Measurements from ENCODE around the gene PTPN3. TPM values are rescaled to one million over a fixed set of nuclear protein-coding genes. Genes with fewer than 3 reads are reported as not detected.
A peak's percentile ranks its signal among the peaks of the same experiment; 100 is the strongest.

Gene PTPN3
- total and polyA plus RNA-seq, 2 donors (not counting 1 experiment from before 2014, with no cell fraction given) = 1.4 to 2.3 TPM

GRCh38 chr9:109452761-109453160 is 45.3 kb downstream of the PTPN3 start:
- Histone ChIP-seq H3K4me3 (replicated peaks in 1 of 4; ENCODE audit: control extremely low read depth in 1 of 4, insufficient read depth in 1 of 4, low read depth in 3 of 4, low read length in 4 of 4) (no peak overlapping the region), H4K20me1 (ENCODE audit: control insufficient read depth, extremely low read depth, insufficient read depth, low read length) (no peaks in the 10 kb centered on the region), H3K4me1 (ENCODE audit: control insufficient read depth, extremely low read depth, insufficient read depth, low read length) (peaks cover 3% of the 10 kb centered on the region), H3K79me2 (ENCODE audit: control insufficient read depth, insufficient read depth, low read length) (no peaks in the 10 kb centered on the region), H3K9ac (ENCODE audit: insufficient read depth, low read length) (no peak overlapping the region), H3K9me3 (ENCODE audit: control insufficient read depth, insufficient read depth, low read depth, low read length) (no peaks in the 10 kb centered on the region), H3K27ac (ENCODE audit: insufficient read depth, low read length) (no peak overlapping the region), H2AFZ (ENCODE audit: low read length) (no peak overlapping the region), H3K4me2 (ENCODE audit: extremely low read depth, insufficient read depth, low read length) (no peak overlapping the region), H3K27me3 (ENCODE audit: control insufficient read depth, insufficient read depth, low read length) (no peaks in the 10 kb centered on the region), H3K36me3 (ENCODE audit: control insufficient read depth, insufficient read depth, low read length) (no peaks in the 10 kb centered on the region)
- peak; percentile 30 to 71 for DNase-seq (ENCODE audit: low read depth in 2 of 2)
- TF ChIP-seq EZH2 (IDR thresholded peaks at IDR 0.05; ENCODE audit: low read length, missing control alignments) (no peak), CTCF (conservative IDR thresholded peaks at IDR 0.05 in 1 of 2, IDR thresholded peaks at IDR 0.05 in 1 of 2; ENCODE audit: low read depth in 1 of 2, low read length in 2 of 2) (no peak)

- Histone ChIP-seq H3K79me2 (ENCODE audit: control insufficient read depth, insufficient read depth, low read length) (no peaks in the 10 kb centered on the region), H3K4me3 (replicated peaks in 1 of 4; ENCODE audit: control extremely low read depth in 1 of 4, insufficient read depth in 1 of 4, low read depth in 3 of 4, low read length in 4 of 4) (no peak overlapping the region), H2AFZ (ENCODE audit: low read length) (no peak overlapping the region), H4K20me1 (ENCODE audit: control insufficient read depth, extremely low read depth, insufficient read depth, low read length) (no peaks in the 10 kb centered on the region), H3K9me3 (ENCODE audit: control insufficient read depth, insufficient read depth, low read depth, low read length) (no peaks in the 10 kb centered on the region), H3K27me3 (ENCODE audit: control insufficient read depth, insufficient read depth, low read length) (no peaks in the 10 kb centered on the region), H3K4me2 (ENCODE audit: extremely low read depth, insufficient read depth, low read length) (no peak overlapping the region), H3K4me1 (ENCODE audit: control insufficient read depth, extremely low read depth, insufficient read depth, low read length) (peaks cover 3% of the 10 kb centered on the region), H3K9ac (ENCODE audit: insufficient read depth, low read length) (no peak overlapping the region), H3K36me3 (ENCODE audit: control insufficient read depth, insufficient read depth, low read length) (no peaks in the 10 kb centered on the region), H3K27ac (ENCODE audit: insufficient read depth, low read length) (no peak overlapping the region)
- no peak for DNase-seq (ENCODE audit: low read depth in 2 of 2)
- no peak for TF ChIP-seq EZH2 (IDR thresholded peaks at IDR 0.05; ENCODE audit: low read length, missing control alignments)
- no peak for TF ChIP-seq CTCF (conservative IDR thresholded peaks at IDR 0.05 in 1 of 2, IDR thresholded peaks at IDR 0.05 in 1 of 2; ENCODE audit: low read depth in 1 of 2, low read length in 2 of 2)
Measured at GRCh38 chr9:109451311-109452025, 46.6 kb downstream of the PTPN3 start.

- Histone ChIP-seq H3K4me3 (replicated peaks in 1 of 4; ENCODE audit: control extremely low read depth in 1 of 4, insufficient read depth in 1 of 4, low read depth in 3 of 4, low read length in 4 of 4) (no peak overlapping the region), H3K27me3 (ENCODE audit: control insufficient read depth, insufficient read depth, low read length) (no peaks in the 10 kb centered on the region), H3K9ac (ENCODE audit: insufficient read depth, low read length) (no peak overlapping the region), H4K20me1 (ENCODE audit: control insufficient read depth, extremely low read depth, insufficient read depth, low read length) (no peaks in the 10 kb centered on the region), H3K4me2 (ENCODE audit: extremely low read depth, insufficient read depth, low read length) (no peak overlapping the region), H3K36me3 (ENCODE audit: control insufficient read depth, insufficient read depth, low read length) (no peaks in the 10 kb centered on the region), H3K9me3 (ENCODE audit: control insufficient read depth, insufficient read depth, low read depth, low read length) (no peaks in the 10 kb centered on the region), H2AFZ (ENCODE audit: low read length) (no peak overlapping the region), H3K4me1 (ENCODE audit: control insufficient read depth, extremely low read depth, insufficient read depth, low read length) (peaks cover 3% of the 10 kb centered on the region), H3K79me2 (ENCODE audit: control insufficient read depth, insufficient read depth, low read length) (no peaks in the 10 kb centered on the region), H3K27ac (ENCODE audit: insufficient read depth, low read length) (no peak overlapping the region)
- no peak for TF ChIP-seq EZH2 (IDR thresholded peaks at IDR 0.05; ENCODE audit: low read length, missing control alignments)
- no peak for TF ChIP-seq CTCF (conservative IDR thresholded peaks at IDR 0.05 in 1 of 2, IDR thresholded peaks at IDR 0.05 in 1 of 2; ENCODE audit: low read depth in 1 of 2, low read length in 2 of 2)
- DNase-seq (ENCODE audit: low read depth in 2 of 2) = no peak
Measured at GRCh38 chr9:109450346-109450745, 47.8 kb downstream of the PTPN3 start.
